OCI-LY1 (cell line): ENCODE data around the gene LGALS3.

Experiments used
- H2AFZ ChIP-seq: fragments of 200-600 bp; sonication (generic), shearing (Covaris generic); 2 replicates; pipeline ENCODE4 v1.6.0; 2014; ENCODE audit warnings: antibody characterized with exemption, mild to moderate bottlenecking, low read length
- H3F3A ChIP-seq: fragments of 200-600 bp; sonication (generic), shearing (Covaris generic); 2 replicates; pipeline ENCODE4 v1.6.0; 2014; ENCODE audit warnings: mild to moderate bottlenecking, antibody characterized with exemption, low read length, moderate library complexity; ENCODE audit not compliant: insufficient read depth
- H3K27ac ChIP-seq: fragments of 200-600 bp; sonication (generic); 2 replicates; pipeline ENCODE4 v1.5.1; 2014; ENCODE audit warnings: low read length, mixed run types, mild to moderate bottlenecking, low read depth; ENCODE audit not compliant: poor library complexity, severe bottlenecking
- H3K27me3 ChIP-seq: fragments of 200-600 bp; sonication (generic); 2 replicates; pipeline ENCODE4 v1.6.0; 2014; ENCODE audit warnings: antibody characterized with exemption, mild to moderate bottlenecking, low read length, moderate library complexity; ENCODE audit not compliant: insufficient read depth
- H3K36me3 ChIP-seq: fragments of 200-600 bp; sonication (generic); 2 replicates; pipeline ENCODE4 v1.6.1; 2014; ENCODE audit warnings: mild to moderate bottlenecking, antibody characterized with exemption, low read length, moderate library complexity, mixed read lengths; ENCODE audit not compliant: insufficient read depth
- H3K4me1 ChIP-seq: fragments of 200-600 bp; sonication (generic); 2 replicates; pipeline ENCODE4 v1.5.1; 2014; ENCODE audit warnings: mild to moderate bottlenecking, low read length, moderate library complexity; ENCODE audit not compliant: insufficient read depth, severe bottlenecking
- H3K4me2 ChIP-seq: fragments of 200-600 bp; sonication (generic), shearing (Covaris generic); 2 replicates; pipeline ENCODE4 v1.6.1; 2014; ENCODE audit warnings: low read length
- H3K4me3 ChIP-seq: fragments of 200-600 bp; sonication (generic); 2 replicates; pipeline ENCODE4 v1.5.1; 2014; ENCODE audit warnings: low read length, low read depth, mild to moderate bottlenecking, mixed read lengths; ENCODE audit not compliant: poor library complexity, severe bottlenecking
- H3K79me2 ChIP-seq: fragments of 200-600 bp; shearing (Covaris generic); 2 replicates; pipeline ENCODE4 v1.6.1; 2016; ENCODE audit warnings: mixed run types, low read length, mixed read lengths; ENCODE audit not compliant: insufficient read depth
- H3K9ac ChIP-seq: fragments of 200-600 bp; sonication (generic), shearing (Covaris generic); 2 replicates; pipeline ENCODE4 v1.6.1; 2014; ENCODE audit warnings: mild to moderate bottlenecking, low read length, mixed read lengths
- H3K9me2 ChIP-seq: fragments of 200-600 bp; sonication (generic), shearing (Covaris generic); 2 replicates; pipeline ENCODE4 v1.6.1; 2014; ENCODE audit warnings: low read depth, mild to moderate bottlenecking, low read length, mixed read lengths
- H3K9me3 ChIP-seq: fragments of 200-600 bp; shearing (Covaris generic); 2 replicates; pipeline ENCODE4 v1.6.1; 2014; ENCODE audit warnings: low read length, mixed read lengths
- H4K20me1 ChIP-seq: fragments of 200-600 bp; sonication (generic), shearing (Covaris generic); 2 replicates; pipeline ENCODE4 v1.6.0; 2016; ENCODE audit warnings: mild to moderate bottlenecking, low read length; ENCODE audit not compliant: insufficient read depth
- CTCF ChIP-seq: fragments of 200-600 bp; sonication (generic), shearing (Covaris generic); IDR thresholded peaks from 2 replicates; pipeline ENCODE4 v1.5.1; 2017; ENCODE audit warnings: mild to moderate bottlenecking, antibody characterized with exemption, low read length, moderate library complexity, mixed read lengths
- EZH2 ChIP-seq: fragments of 200-600 bp; sonication (generic), shearing (Covaris generic); IDR thresholded peaks from 2 replicates; pipeline ENCODE4 v1.8.0; 2017; ENCODE audit warnings: borderline replicate concordance, mixed run types, mild to moderate bottlenecking, antibody characterized with exemption, low read length, moderate library complexity, mixed read lengths

Gene LGALS3

GRCh38 chr14:55130196-55130550, 1.1 kb downstream of the LGALS3 start:
- peak overlapping the region; percentile 67 for H3K4me2 ChIP-seq
- no peaks in the 10 kb centered on the region for H3K9me2 ChIP-seq
- no peaks in the 10 kb centered on the region for H3F3A ChIP-seq
- no peaks in the 10 kb centered on the region for H4K20me1 ChIP-seq
- H3K4me1 ChIP-seq: peaks cover 14% of the 10 kb centered on the region
- H3K27me3 ChIP-seq: 0 out of 2 replicates have a peak, but pooled peaks cover 7% of the 10 kb centered on the region
- no peaks in the 10 kb centered on the region for H3K9me3 ChIP-seq
- H3K79me2 ChIP-seq: no peaks in the 10 kb centered on the region
- TF ChIP-seq CTCF (no peak), EZH2 (no peak)
- H2AFZ ChIP-seq: no peak overlapping the region
- H3K9ac ChIP-seq: no peak overlapping the region
- H3K27ac ChIP-seq: no peak overlapping the region
- H3K4me3 ChIP-seq: peak overlapping the region; percentile 56
- no peaks in the 10 kb centered on the region for H3K36me3 ChIP-seq

- 0 out of 2 replicates have a peak, but pooled peaks cover 7% of the 10 kb centered on the region for H3K27me3 ChIP-seq
- no peak overlapping the region for H3K4me2 ChIP-seq
- H3K79me2 ChIP-seq: no peaks in the 10 kb centered on the region
- TF ChIP-seq EZH2 (no peak), CTCF (no peak)
- no peaks in the 10 kb centered on the region for H4K20me1 ChIP-seq
- no peaks in the 10 kb centered on the region for H3K9me2 ChIP-seq
- no peak overlapping the region for H2AFZ ChIP-seq
- no peak overlapping the region for H3K9ac ChIP-seq
- no peaks in the 10 kb centered on the region for H3K36me3 ChIP-seq
- no peaks in the 10 kb centered on the region for H3F3A ChIP-seq
- H3K27ac ChIP-seq: no peak overlapping the region
- H3K4me1 ChIP-seq: peaks cover 14% of the 10 kb centered on the region
- H3K4me3 ChIP-seq: no peak overlapping the region
- no peaks in the 10 kb centered on the region for H3K9me3 ChIP-seq
Measured at GRCh38 chr14:55131370-55132137, 2.5 kb downstream of the LGALS3 start.

GRCh38 chr14:55133416-55133815, 4.4 kb downstream of the LGALS3 start:
- no peaks in the 10 kb centered on the region for H3K9me3 ChIP-seq
- no peaks in the 10 kb centered on the region for H3K79me2 ChIP-seq
- peak; percentile 18; the same call in 1 of the 2 replicates for TF ChIP-seq CTCF
- TF ChIP-seq EZH2: no peak
- no peak overlapping the region for H2AFZ ChIP-seq
- H3K9me2 ChIP-seq: no peaks in the 10 kb centered on the region
- H3K27ac ChIP-seq: no peak overlapping the region
- H3F3A ChIP-seq: no peaks in the 10 kb centered on the region
- H3K4me1 ChIP-seq: peaks cover 14% of the 10 kb centered on the region
- no peak overlapping the region for H3K4me2 ChIP-seq
- no peak overlapping the region for H3K4me3 ChIP-seq
- H3K27me3 ChIP-seq: no peaks in the 10 kb centered on the region
- H3K36me3 ChIP-seq: no peaks in the 10 kb centered on the region
- no peaks in the 10 kb centered on the region for H4K20me1 ChIP-seq
- H3K9ac ChIP-seq: no peak overlapping the region
